ENCODE data around the gene TSPAN14.
"Not testable (repeated sequence)": the region's sequence is repeated elsewhere in the genome, so short reads cannot be mapped to it uniquely, and the experiment has no call there.

Gene TSPAN14, protein sequence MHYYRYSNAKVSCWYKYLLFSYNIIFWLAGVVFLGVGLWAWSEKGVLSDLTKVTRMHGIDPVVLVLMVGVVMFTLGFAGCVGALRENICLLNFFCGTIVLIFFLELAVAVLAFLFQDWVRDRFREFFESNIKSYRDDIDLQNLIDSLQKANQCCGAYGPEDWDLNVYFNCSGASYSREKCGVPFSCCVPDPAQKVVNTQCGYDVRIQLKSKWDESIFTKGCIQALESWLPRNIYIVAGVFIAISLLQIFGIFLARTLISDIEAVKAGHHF

GRCh38 chr10:80453842-80454512, at the start of gene TSPAN14:
TSPAN14 (plus strand) TSS chr10:80454310; CDS start chr10:80489234, 34,924 bp downstream.
- peak; percentile 95 for DNase-seq (ENCODE audit: low spot score)

- DNase-seq (ENCODE audit: low spot score) = no peak
These were observed 49.1 kb upstream of the TSPAN14 start for GRCh38 chr10:80405035-80405434.

- DNase-seq (ENCODE audit: low spot score) = peak; percentile 40
These were observed 48.5 kb upstream of the TSPAN14 start for GRCh38 chr10:80405626-80406025.

- DNase-seq (ENCODE audit: low spot score) = no peak
These were observed 47.9 kb upstream of the TSPAN14 start for GRCh38 chr10:80406204-80406603.

GRCh38 chr10:80407812-80408241, 46.3 kb upstream of the TSPAN14 start:
- peak; percentile 54 for DNase-seq (ENCODE audit: low spot score)

DNA sequence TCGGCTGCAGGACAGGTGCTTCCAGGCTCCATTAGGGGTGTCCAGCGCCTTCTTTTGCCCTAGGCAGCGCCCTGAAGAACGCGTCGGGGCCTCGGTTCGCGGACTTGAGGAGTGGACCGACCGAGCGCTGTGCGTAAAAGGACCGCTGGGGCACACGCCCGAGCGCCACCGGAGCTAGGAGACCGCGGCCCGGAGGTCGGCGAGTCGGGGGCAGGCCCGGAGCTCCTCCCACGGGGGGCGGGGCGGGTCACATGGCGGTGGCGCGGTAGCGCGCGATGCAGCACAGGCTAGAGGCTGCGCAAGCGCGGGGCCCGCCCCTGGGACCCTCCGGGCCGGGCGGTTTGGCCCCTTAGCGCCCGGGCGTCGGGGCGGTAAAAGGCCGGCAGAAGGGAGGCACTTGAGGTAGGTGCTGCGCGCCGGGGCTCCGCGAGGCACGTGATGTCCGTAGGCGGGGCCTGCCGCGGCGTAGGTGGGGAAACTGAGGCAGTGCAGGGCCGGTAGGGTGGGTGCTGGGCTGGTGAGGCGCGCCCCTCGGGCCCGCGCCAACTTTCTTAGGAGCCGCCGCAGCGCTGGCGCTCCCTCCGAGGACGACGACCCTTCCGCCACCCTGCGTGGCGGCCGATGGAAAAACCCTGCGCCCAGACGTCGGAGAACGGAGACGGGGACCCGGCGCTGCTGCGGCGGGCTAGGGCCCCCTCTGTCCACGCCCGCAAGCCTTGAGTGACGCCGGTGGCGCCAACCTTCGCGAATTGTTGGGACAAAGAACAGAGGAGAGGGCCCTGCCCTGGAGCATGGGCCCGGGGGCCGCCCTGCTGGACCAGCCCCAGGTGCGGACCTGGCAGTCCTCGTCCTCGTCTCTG, 45.6 kb upstream of the TSPAN14 start, which contains the start of gene PRXL2A:
Gene PRXL2A, plus strand, starts transcription at position 310 of the 860 bp plus-strand sequence. CDS start 11,917 bp downstream, outside the sequence.
- DNase-seq (ENCODE audit: low spot score) = peak; percentile 99

DNA sequence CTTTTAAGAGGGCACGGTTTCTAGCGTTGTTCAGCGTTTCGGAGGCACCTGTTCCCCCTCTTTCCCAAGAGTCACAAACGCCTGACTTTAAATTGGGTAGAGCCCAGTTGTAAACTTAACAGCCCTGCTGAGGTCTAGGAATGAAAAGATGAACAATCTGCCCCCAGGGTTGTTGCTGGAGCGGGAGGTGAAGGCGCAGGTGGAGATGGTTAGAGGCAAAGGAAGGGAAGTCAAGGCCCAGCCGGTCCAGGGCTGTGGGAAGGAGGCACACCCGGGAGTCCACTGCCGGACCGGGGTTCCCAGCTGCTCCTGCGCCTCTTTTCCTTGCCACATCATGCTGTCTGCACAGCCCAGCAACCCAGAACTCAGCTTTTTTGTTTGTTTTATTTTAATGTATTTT, 45.0 kb upstream of the TSPAN14 start:
- peak; percentile 26 for DNase-seq (ENCODE audit: low spot score)

GRCh38 chr10:80410122-80410521, 44.0 kb upstream of the TSPAN14 start:
- no peak for DNase-seq (ENCODE audit: low spot score)

GRCh38 chr10:80410578-80411145, 43.4 kb upstream of the TSPAN14 start:
- DNase-seq (ENCODE audit: low spot score) = no peak

GRCh38 chr10:80411267-80411668, 42.8 kb upstream of the TSPAN14 start:
- DNase-seq (ENCODE audit: low spot score) = no peak

- no peak for DNase-seq (ENCODE audit: low spot score)
These were observed 42.4 kb upstream of the TSPAN14 start for GRCh38 chr10:80411681-80412220.

GRCh38 chr10:80412486-80412885, 41.6 kb upstream of the TSPAN14 start:
- no peak for DNase-seq (ENCODE audit: low spot score)

- peak; percentile 29 for DNase-seq (ENCODE audit: low spot score)
These were observed 40.7 kb upstream of the TSPAN14 start for GRCh38 chr10:80413271-80413996.

- DNase-seq (ENCODE audit: low spot score) = no peak
These were observed 39.8 kb upstream of the TSPAN14 start for GRCh38 chr10:80414142-80414895.

- DNase-seq (ENCODE audit: low spot score) = no peak
These were observed 38.2 kb upstream of the TSPAN14 start for GRCh38 chr10:80415734-80416478.

DNA sequence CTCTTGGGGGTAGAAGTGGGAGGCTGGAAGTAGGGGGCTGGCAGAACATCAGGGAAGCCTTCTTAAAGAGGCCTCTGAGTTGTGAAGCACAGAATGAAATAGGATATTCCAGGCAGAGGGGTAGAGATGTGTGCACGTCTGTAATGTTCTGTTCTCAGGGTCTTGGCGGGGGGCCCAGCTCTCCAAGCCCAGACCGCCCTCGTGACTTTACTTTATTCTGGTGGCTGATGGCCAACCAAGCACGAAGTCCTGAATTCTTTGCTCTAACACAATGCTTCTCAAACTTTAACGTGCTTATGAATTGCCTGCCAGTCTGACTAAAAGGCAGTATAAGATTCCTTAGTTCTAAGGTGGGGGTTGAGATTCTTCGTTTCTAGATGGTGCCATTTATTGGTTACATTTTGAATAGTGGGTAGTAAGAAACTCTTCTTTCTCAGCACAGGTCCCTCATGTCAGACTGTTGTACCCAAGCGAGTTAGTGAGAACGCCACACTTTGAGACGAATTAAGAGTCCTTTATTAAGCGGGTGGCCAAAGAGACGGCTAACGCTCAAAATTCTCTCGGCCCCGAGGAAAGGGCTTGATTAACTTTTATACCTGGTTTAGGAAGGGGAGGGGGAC, 37.5 kb upstream of the TSPAN14 start:
- DNase-seq (ENCODE audit: low spot score) = no peak

DNA sequence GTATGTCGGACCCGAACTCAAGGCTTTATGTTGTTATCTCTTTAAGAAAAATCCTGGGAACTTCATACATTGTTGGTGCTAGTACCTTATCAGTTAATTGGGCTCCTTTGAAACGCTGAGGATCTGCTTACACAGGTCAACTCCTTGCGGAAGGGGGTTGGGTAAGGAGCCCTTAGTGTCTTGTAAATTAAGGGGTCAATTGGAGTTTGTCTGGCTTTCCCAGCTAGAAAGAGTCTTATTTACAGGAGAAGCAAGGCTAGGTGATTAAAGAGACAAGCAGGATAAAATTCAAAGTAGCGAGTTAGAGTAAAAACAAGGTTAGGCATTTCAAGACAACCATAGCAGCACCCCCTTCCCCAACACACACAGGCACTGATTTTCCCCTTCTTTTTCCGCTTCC, 36.9 kb upstream of the TSPAN14 start:
- not testable (repeated sequence) for DNase-seq (ENCODE audit: low spot score)

DNA sequence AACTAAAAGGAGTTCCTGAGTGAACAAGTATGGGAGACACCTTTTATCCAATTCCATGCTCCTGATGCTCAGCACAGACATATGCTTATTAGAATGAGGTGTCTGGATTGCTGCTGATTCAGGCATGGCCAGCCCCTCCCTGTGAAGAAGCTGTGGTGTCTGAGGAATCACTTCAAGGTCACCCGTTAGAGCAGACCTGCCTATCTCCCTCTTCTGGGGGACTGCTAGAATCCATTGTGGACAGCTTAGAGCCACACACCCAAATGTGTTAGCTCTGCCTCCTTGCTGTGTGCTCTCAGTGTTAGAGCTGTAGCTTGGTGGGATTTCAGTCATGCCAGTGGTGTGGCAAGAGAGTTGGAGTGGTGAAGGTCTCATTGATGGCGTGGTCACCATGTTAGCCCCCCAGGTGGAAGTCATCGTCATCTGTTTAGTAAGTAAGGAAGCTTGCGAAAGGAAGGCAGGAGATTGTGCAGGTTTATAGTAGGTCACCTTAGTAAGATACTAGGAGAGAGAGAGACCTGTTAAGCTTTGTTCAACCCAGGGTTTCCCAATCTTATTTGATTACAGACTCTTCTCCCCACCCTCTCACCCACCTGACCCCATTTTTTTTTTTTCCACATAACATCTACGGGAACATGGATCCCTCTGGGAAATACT, 32.9 kb upstream of the TSPAN14 start:
- DNase-seq (ENCODE audit: low spot score) = no peak
